ENCODE results near the gene ZNF326. TPM values are rescaled to one million over a fixed set of nuclear protein-coding genes. Genes with fewer than 3 reads are reported as not detected.
"Not testable (repeated sequence)": the region's sequence is repeated elsewhere in the genome, so short reads cannot be mapped to it uniquely, and the experiment has no call there.

The ZNF326 gene
- total and polyA plus RNA-seq, 2 donors: 6.0 to 14.3 TPM

GRCh38 chr1:89990976-89991831 lies 3.7 kb upstream of the ZNF326 start:
- H3K27me3 ChIP-seq (ENCODE audit: control insufficient read depth in 2 of 2, insufficient read depth in 1 of 2, low read length in 1 of 2): no peaks in the 10 kb centered on the region
- peaks cover 2 to 6% of the 10 kb centered on the region in 2 donors for H3K4me1 ChIP-seq (ENCODE audit: control insufficient read depth in 2 of 2, insufficient read depth in 2 of 2, low read length in 2 of 2)
- whole genome bisulfite sequencing: 93% methylated on average over 8 of the region's 8 CpGs
- DNase-seq (ENCODE audit: low read depth in 6 of 9, low spot score in 9 of 9): no peak
- no peaks in the 10 kb centered on the region for H3K36me3 ChIP-seq (ENCODE audit: control insufficient read depth in 2 of 2, insufficient read depth in 2 of 2, low read length in 1 of 2)
- H3K9me3 ChIP-seq (ENCODE audit: control insufficient read depth in 2 of 2, insufficient read depth in 1 of 2, low read length in 1 of 2): no peaks in the 10 kb centered on the region
- no peak overlapping the region for H3K27ac ChIP-seq (ENCODE audit: low read depth in 1 of 2, low read length in 1 of 2)
- no peak overlapping the region for H3K4me3 ChIP-seq (ENCODE audit: low read length in 2 of 2)

- Histone ChIP-seq H3K36me3 (ENCODE audit: control insufficient read depth in 2 of 2, insufficient read depth in 2 of 2, low read length in 1 of 2) (no peaks in the 10 kb centered on the region), H3K27ac (ENCODE audit: low read depth in 1 of 2, low read length in 1 of 2) (no peak overlapping the region), H3K4me1 (ENCODE audit: control insufficient read depth in 2 of 2, insufficient read depth in 2 of 2, low read length in 2 of 2) (peaks cover 9 to 13% of the 10 kb centered on the region in 2 donors), H3K4me3 (ENCODE audit: low read length in 2 of 2) (no peak overlapping the region), H3K9me3 (ENCODE audit: control insufficient read depth in 2 of 2, insufficient read depth in 1 of 2, low read length in 1 of 2) (no peaks in the 10 kb centered on the region), H3K27me3 (ENCODE audit: control insufficient read depth in 2 of 2, insufficient read depth in 1 of 2, low read length in 1 of 2) (no peaks in the 10 kb centered on the region)
- WGBS: 98% methylated on average over 24 of the region's 24 CpGs
- no peak for DNase-seq (ENCODE audit: low read depth in 6 of 9, low spot score in 9 of 9)
Measured at GRCh38 chr1:89993541-89993940, 1.4 kb upstream of the ZNF326 start.

GRCh38 chr1:89994231-89994804 lies 592 bp upstream of the ZNF326 start:
- Histone ChIP-seq H3K36me3 (ENCODE audit: control insufficient read depth in 2 of 2, insufficient read depth in 2 of 2, low read length in 1 of 2) (no peaks in the 10 kb centered on the region), H3K9me3 (ENCODE audit: control insufficient read depth in 2 of 2, insufficient read depth in 1 of 2, low read length in 1 of 2) (no peaks in the 10 kb centered on the region), H3K27ac (ENCODE audit: low read depth in 1 of 2, low read length in 1 of 2) (peak overlapping the region; percentile 64 to 70), H3K4me3 (ENCODE audit: low read length in 2 of 2) (peak overlapping the region; percentile 87 to 97), H3K27me3 (ENCODE audit: control insufficient read depth in 2 of 2, insufficient read depth in 1 of 2, low read length in 1 of 2) (no peaks in the 10 kb centered on the region), H3K4me1 (ENCODE audit: control insufficient read depth in 2 of 2, insufficient read depth in 2 of 2, low read length in 2 of 2) (peaks cover 9 to 13% of the 10 kb centered on the region in 2 donors)
- DNase-seq (ENCODE audit: low read depth in 6 of 9, low spot score in 9 of 9): no peak
- WGBS: 76% methylated on average over 16 of the region's 16 CpGs

- Histone ChIP-seq H3K27ac (ENCODE audit: low read depth in 1 of 2, low read length in 1 of 2) (peak overlapping the region; percentile 85 to 87), H3K27me3 (ENCODE audit: control insufficient read depth in 2 of 2, insufficient read depth in 1 of 2, low read length in 1 of 2) (no peaks in the 10 kb centered on the region), H3K4me1 (ENCODE audit: control insufficient read depth in 2 of 2, insufficient read depth in 2 of 2, low read length in 2 of 2) (peaks cover 11 to 13% of the 10 kb centered on the region in 2 donors), H3K4me3 (ENCODE audit: low read length in 2 of 2) (peak overlapping the region; percentile 87 to 97), H3K9me3 (ENCODE audit: control insufficient read depth in 2 of 2, insufficient read depth in 1 of 2, low read length in 1 of 2) (no peaks in the 10 kb centered on the region), H3K36me3 (ENCODE audit: control insufficient read depth in 2 of 2, insufficient read depth in 2 of 2, low read length in 1 of 2) (peaks cover 0 to 10% of the 10 kb centered on the region in 2 donors)
- peak in 4 of 9 donors; percentile 33 to 58 (median 46) for DNase-seq (ENCODE audit: low read depth in 6 of 9, low spot score in 9 of 9)
- WGBS: 3% methylated on average over 15 of the region's 15 CpGs
Measured at GRCh38 chr1:89995598-89996449, 914 bp downstream of the ZNF326 start.

GRCh38 chr1:89996450-89997110 lies 1.7 kb downstream of the ZNF326 start:
- H3K27me3 ChIP-seq (ENCODE audit: control insufficient read depth in 2 of 2, insufficient read depth in 1 of 2, low read length in 1 of 2): no peaks in the 10 kb centered on the region
- no peak overlapping the region for H3K27ac ChIP-seq (ENCODE audit: low read depth in 1 of 2, low read length in 1 of 2)
- H3K36me3 ChIP-seq (ENCODE audit: control insufficient read depth in 2 of 2, insufficient read depth in 2 of 2, low read length in 1 of 2): peaks cover 2 to 10% of the 10 kb centered on the region in 2 donors
- H3K4me3 ChIP-seq (ENCODE audit: low read length in 2 of 2): peak overlapping the region; percentile 87 to 97
- peaks cover 12 to 13% of the 10 kb centered on the region in 2 donors for H3K4me1 ChIP-seq (ENCODE audit: control insufficient read depth in 2 of 2, insufficient read depth in 2 of 2, low read length in 2 of 2)
- H3K9me3 ChIP-seq (ENCODE audit: control insufficient read depth in 2 of 2, insufficient read depth in 1 of 2, low read length in 1 of 2): no peaks in the 10 kb centered on the region
- 71% methylated on average over 9 of the region's 9 CpGs for WGBS
- DNase-seq (ENCODE audit: low read depth in 6 of 9, low spot score in 9 of 9): peak in 1 of 9 donors; percentile 31

GRCh38 chr1:89997152-89997551 lies 2.2 kb downstream of the ZNF326 start:
- not testable (repeated sequence) for H3K4me3 ChIP-seq (ENCODE audit: low read length in 2 of 2); H3K27me3 ChIP-seq (ENCODE audit: control insufficient read depth in 2 of 2, insufficient read depth in 1 of 2, low read length in 1 of 2); H3K9me3 ChIP-seq (ENCODE audit: control insufficient read depth in 2 of 2, insufficient read depth in 1 of 2, low read length in 1 of 2); H3K27ac ChIP-seq (ENCODE audit: low read depth in 1 of 2, low read length in 1 of 2); DNase-seq (ENCODE audit: low read depth in 6 of 9, low spot score in 9 of 9); H3K36me3 ChIP-seq (ENCODE audit: control insufficient read depth in 2 of 2, insufficient read depth in 2 of 2, low read length in 1 of 2)
- H3K4me1 ChIP-seq (ENCODE audit: control insufficient read depth in 2 of 2, insufficient read depth in 2 of 2, low read length in 2 of 2): peaks cover 12 to 13% of the 10 kb centered on the region in 2 donors
- WGBS: 63% methylated on average over 4 of the region's 4 CpGs

GRCh38 chr1:89998306-89998705 lies 3.4 kb downstream of the ZNF326 start:
- no peaks in the 10 kb centered on the region for H3K9me3 ChIP-seq (ENCODE audit: control insufficient read depth in 2 of 2, insufficient read depth in 1 of 2, low read length in 1 of 2)
- H3K27ac ChIP-seq (ENCODE audit: low read depth in 1 of 2, low read length in 1 of 2): no peak overlapping the region
- DNase-seq (ENCODE audit: low read depth in 6 of 9, low spot score in 9 of 9): no peak
- H3K36me3 ChIP-seq (ENCODE audit: control insufficient read depth in 2 of 2, insufficient read depth in 2 of 2, low read length in 1 of 2): peaks cover 3 to 10% of the 10 kb centered on the region in 2 donors
- no peaks in the 10 kb centered on the region for H3K27me3 ChIP-seq (ENCODE audit: control insufficient read depth in 2 of 2, insufficient read depth in 1 of 2, low read length in 1 of 2)
- peaks cover 12 to 13% of the 10 kb centered on the region in 2 donors for H3K4me1 ChIP-seq (ENCODE audit: control insufficient read depth in 2 of 2, insufficient read depth in 2 of 2, low read length in 2 of 2)
- no peak overlapping the region for H3K4me3 ChIP-seq (ENCODE audit: low read length in 2 of 2)

GRCh38 chr1:89999208-89999607 lies 4.3 kb downstream of the ZNF326 start:
- DNase-seq (ENCODE audit: low read depth in 6 of 9, low spot score in 9 of 9): no peak
- Histone ChIP-seq H3K4me3 (ENCODE audit: low read length in 2 of 2) (no peak overlapping the region), H3K36me3 (ENCODE audit: control insufficient read depth in 2 of 2, insufficient read depth in 2 of 2, low read length in 1 of 2) (peaks cover 3 to 10% of the 10 kb centered on the region in 2 donors), H3K4me1 (ENCODE audit: control insufficient read depth in 2 of 2, insufficient read depth in 2 of 2, low read length in 2 of 2) (peaks cover 12 to 13% of the 10 kb centered on the region in 2 donors), H3K9me3 (ENCODE audit: control insufficient read depth in 2 of 2, insufficient read depth in 1 of 2, low read length in 1 of 2) (no peaks in the 10 kb centered on the region), H3K27ac (ENCODE audit: low read depth in 1 of 2, low read length in 1 of 2) (no peak overlapping the region), H3K27me3 (ENCODE audit: control insufficient read depth in 2 of 2, insufficient read depth in 1 of 2, low read length in 1 of 2) (no peaks in the 10 kb centered on the region)

All from thymus (tissue), 11 donors.